ENCODE results near the gene TMEM170A. TPM values are rescaled to one million over a fixed set of nuclear protein-coding genes. Genes with fewer than 3 reads are reported as not detected.
"Not testable (repeated sequence)": the region's sequence is repeated elsewhere in the genome, so short reads cannot be mapped to it uniquely, and the experiment has no call there.

TMEM170A gene
- total and polyA plus RNA-seq, 9 donors, result 8.6 to 29.0 (median 23.4) TPM

GRCh38 chr16:75472908-75473877 lies 8.7 kb upstream of the TMEM170A start:
- intact Hi-C loops (cut with DNase I), result loop anchor here (5.0 to 10.0 kb wide), 3 partner anchors 172 to 292 kb away; partner anchors contain the start of genes KARS1 (in 1 of the 4) and TERF2IP (in 1 of the 4)
- Histone ChIP-seq H3K36me3 (no peaks in the 10 kb centered on the region), H3K4me1 (ENCODE audit: insufficient read depth) (no peaks in the 10 kb centered on the region), H3K4me3 (no peak overlapping the region), H3K27ac (no peak overlapping the region), H3K9me3 (no peaks in the 10 kb centered on the region), H3K27me3 (no peaks in the 10 kb centered on the region)
- TF ChIP-seq POLR2A (IDR thresholded peaks at IDR 0.05), result no peak
- no peak for TF ChIP-seq CTCF (IDR thresholded peaks at IDR 0.05)
- TF ChIP-seq EP300 (IDR thresholded peaks at IDR 0.05), result no peak
- WGBS, 3 donors, result 92 to 94% (median 93%) methylated on average over 17 of the region's 17 CpGs
- no peak for DNase-seq

- peak; percentile 32 to 65 (median 49) for DNase-seq
- H3K27me3 ChIP-seq, result no peaks in the 10 kb centered on the region
- TF ChIP-seq POLR2A (IDR thresholded peaks at IDR 0.05) (no peak), CTCF (IDR thresholded peaks at IDR 0.05) (peak; percentile 36 to 49 (median 39)), EP300 (IDR thresholded peaks at IDR 0.05) (no peak)
- H3K27ac ChIP-seq, result no peak overlapping the region
- WGBS, 3 donors, result 14 to 20% (median 14%) methylated on average over 9 to 10 of the region's 10 CpGs
- intact Hi-C loops (cut with DNase I), result loop anchor here (5.0 to 10.0 kb wide), 3 partner anchors 173 to 293 kb away; partner anchors contain the start of genes KARS1 (in 1 of the 4) and TERF2IP (in 1 of the 4)
- H3K4me3 ChIP-seq, result no peak overlapping the region
- no peaks in the 10 kb centered on the region for H3K36me3 ChIP-seq
- H3K9me3 ChIP-seq, result no peaks in the 10 kb centered on the region
- no peaks in the 10 kb centered on the region for H3K4me1 ChIP-seq (ENCODE audit: insufficient read depth)
These were observed 7.5 kb upstream of the TMEM170A start for GRCh38 chr16:75471723-75472633.

GRCh38 chr16:75466760-75467159 lies 2.3 kb upstream of the TMEM170A start:
- Histone ChIP-seq H3K4me1 (ENCODE audit: insufficient read depth) (no peaks in the 10 kb centered on the region), H3K27me3 (no peaks in the 10 kb centered on the region), H3K36me3 (no peaks in the 10 kb centered on the region), H3K4me3 (no peak overlapping the region), H3K27ac (no peak overlapping the region), H3K9me3 (no peaks in the 10 kb centered on the region)
- TF ChIP-seq POLR2A (IDR thresholded peaks at IDR 0.05) (no peak), CTCF (IDR thresholded peaks at IDR 0.05) (no peak), EP300 (IDR thresholded peaks at IDR 0.05) (no peak)
- intact Hi-C loops (cut with DNase I), result loop anchor here in 1 of 4 donors (2.0 kb wide), 1 partner anchor 16 kb away; no protein-coding TSS in a partner anchor
- 71 to 89% (median 78%) methylated on average over 2 of the region's 2 CpGs for WGBS, 3 donors
- no peak for DNase-seq

- H3K36me3 ChIP-seq; intact Hi-C loops (cut with DNase I); H3K27me3 ChIP-seq; H3K9me3 ChIP-seq; H3K4me1 ChIP-seq (ENCODE audit: insufficient read depth): not testable (repeated sequence)
- H3K27ac ChIP-seq, result peak overlapping the region; percentile 92 to 95
- 3 to 4% (median 4%) methylated on average over 34 to 39 of the region's 39 CpGs for WGBS, 3 donors
- DNase-seq, result peak in 4 of 5 donors; percentile 36 to 69 (median 42)
- H3K4me3 ChIP-seq, result peak overlapping the region; percentile 98
These were observed 934 bp downstream of the TMEM170A start for GRCh38 chr16:75463389-75464121.

Data from ovary (tissue), 9 donors.